ENCODE data around the gene PACRGL. TPM values are rescaled to one million over a fixed set of nuclear protein-coding genes. Genes with fewer than 3 reads are reported as not detected.
A peak's percentile ranks its signal among the peaks of the same experiment; 100 is the strongest.

PACRGL gene
- polyA plus RNA-seq, 4 donors, result 4.3 to 18.8 (median 9.8) TPM

DNA sequence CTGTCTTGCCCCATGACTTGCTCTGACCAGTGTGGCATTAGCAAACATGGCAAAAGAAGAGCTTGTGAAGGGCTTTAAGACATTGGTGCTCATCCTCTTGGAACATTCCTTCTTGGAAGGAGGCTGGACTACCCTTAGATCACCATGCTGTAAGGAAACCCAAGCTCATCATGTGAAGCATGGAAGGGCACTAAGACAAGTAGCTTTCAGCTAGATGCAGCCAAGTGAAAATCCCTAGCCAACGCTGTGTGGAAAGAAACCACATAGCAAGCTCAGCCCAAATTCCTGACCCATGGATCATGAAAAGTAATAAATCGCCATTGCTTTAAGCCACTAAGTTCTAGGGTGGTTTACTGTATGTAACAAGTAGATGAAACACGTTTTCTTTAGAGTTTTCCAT, 12.4 kb upstream of the PACRGL start:
- 56 to 60% (median 58%) methylated on average over 3 of the region's 3 CpGs for WGBS, 3 donors

DNA sequence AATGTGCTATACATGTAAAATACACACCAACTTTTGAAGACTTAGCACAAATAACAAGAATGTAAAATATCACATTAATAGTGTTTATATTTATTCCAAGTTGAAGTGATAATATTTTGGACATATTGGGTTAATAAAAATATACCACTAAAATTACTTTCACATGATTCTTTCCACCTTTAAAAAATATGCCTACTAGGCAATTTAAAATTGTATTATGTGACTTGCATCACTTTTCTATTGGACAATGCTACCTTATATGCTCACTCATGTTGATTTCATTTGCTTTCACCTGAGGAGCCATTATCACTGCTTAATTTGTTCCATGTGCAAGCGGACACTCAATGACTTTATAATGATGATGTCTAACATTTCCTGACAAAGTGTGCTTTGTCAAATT, 3.4 kb upstream of the PACRGL start:
- Histone ChIP-seq H3K36me3 (ENCODE audit: control insufficient read depth in 3 of 3, insufficient read depth in 2 of 3, low read depth in 1 of 3, low read length in 3 of 3) (no peaks in the 10 kb centered on the region), H3K27me3 (ENCODE audit: control insufficient read depth in 3 of 3, insufficient read depth in 3 of 3, low read length in 3 of 3) (no peaks in the 10 kb centered on the region), H3K9me3 (ENCODE audit: control insufficient read depth in 2 of 2, insufficient read depth in 1 of 2, low read depth in 1 of 2, low read length in 1 of 2) (no peaks in the 10 kb centered on the region), H3K4me3 (ENCODE audit: low read depth in 1 of 3, low read length in 3 of 3) (no peak overlapping the region), H3K4me1 (ENCODE audit: control insufficient read depth in 3 of 3, insufficient read depth in 2 of 3, low read depth in 1 of 3, low read length in 2 of 3) (peaks cover 0 to 9% (median 7%) of the 10 kb centered on the region in 3 donors), H3K27ac (ENCODE audit: low read depth in 1 of 3, low read length in 2 of 3) (no peak overlapping the region)
- DNase-seq, result no peak
- WGBS, 3 donors, result 91 to 98% (median 92%) methylated on average over 1 of the region's 1 CpG
- FAIRE-seq, result no peak

More for the DNA sequence above, 12.4 kb upstream of the PACRGL start:
- Histone ChIP-seq H3K36me3 (ENCODE audit: control insufficient read depth in 3 of 3, insufficient read depth in 2 of 3, low read depth in 1 of 3, low read length in 3 of 3) (no peaks in the 10 kb centered on the region), H3K9me3 (ENCODE audit: control insufficient read depth in 2 of 2, insufficient read depth in 1 of 2, low read depth in 1 of 2, low read length in 1 of 2) (no peaks in the 10 kb centered on the region), H3K27me3 (ENCODE audit: control insufficient read depth in 3 of 3, insufficient read depth in 3 of 3, low read length in 3 of 3) (peaks cover 0 to 3% (median 0%) of the 10 kb centered on the region in 3 donors), H3K4me3 (ENCODE audit: low read depth in 1 of 3, low read length in 3 of 3) (no peak overlapping the region), H3K27ac (ENCODE audit: low read depth in 1 of 3, low read length in 2 of 3) (no peak overlapping the region), H3K4me1 (ENCODE audit: control insufficient read depth in 3 of 3, insufficient read depth in 2 of 3, low read depth in 1 of 3, low read length in 2 of 3) (no peaks in the 10 kb centered on the region)
- no peak for DNase-seq
- FAIRE-seq, result no peak

- Histone ChIP-seq H3K27ac (ENCODE audit: low read depth in 1 of 3, low read length in 2 of 3) (no peak overlapping the region), H3K4me1 (ENCODE audit: control insufficient read depth in 3 of 3, insufficient read depth in 2 of 3, low read depth in 1 of 3, low read length in 2 of 3) (peaks cover 0 to 9% (median 7%) of the 10 kb centered on the region in 3 donors), H3K4me3 (ENCODE audit: low read depth in 1 of 3, low read length in 3 of 3) (no peak overlapping the region), H3K36me3 (ENCODE audit: control insufficient read depth in 3 of 3, insufficient read depth in 2 of 3, low read depth in 1 of 3, low read length in 3 of 3) (no peaks in the 10 kb centered on the region), H3K27me3 (ENCODE audit: control insufficient read depth in 3 of 3, insufficient read depth in 3 of 3, low read length in 3 of 3) (no peaks in the 10 kb centered on the region), H3K9me3 (ENCODE audit: control insufficient read depth in 2 of 2, insufficient read depth in 1 of 2, low read depth in 1 of 2, low read length in 1 of 2) (no peaks in the 10 kb centered on the region)
- DNase-seq (no peak), FAIRE-seq (no peak)
- WGBS, 3 donors, result 91% methylated on average over 4 of the region's 4 CpGs
Observed at GRCh38 chr4:20698382-20698781, 1.9 kb upstream of the PACRGL start.

DNA sequence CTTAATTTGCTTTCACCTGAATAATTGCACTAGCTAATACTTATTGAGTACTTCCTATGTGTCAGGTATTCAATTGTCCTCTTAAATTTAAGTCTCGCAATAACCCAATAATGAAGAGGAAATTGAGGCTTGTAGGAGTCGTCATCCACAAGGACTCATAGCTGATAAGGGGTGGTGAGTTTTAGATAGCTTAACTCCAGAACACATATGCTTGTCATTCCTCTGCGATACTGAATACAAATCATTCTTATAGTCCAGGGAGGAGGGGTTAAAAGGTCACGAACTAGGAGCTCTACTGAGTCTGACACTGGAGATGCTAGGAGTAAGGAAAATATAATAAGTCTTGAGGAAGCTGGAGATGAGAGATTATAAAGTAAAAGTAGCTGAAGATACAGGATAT, 1.4 kb upstream of the PACRGL start:
- FAIRE-seq (no peak), DNase-seq (no peak)
- Histone ChIP-seq H3K27ac (ENCODE audit: low read depth in 1 of 3, low read length in 2 of 3) (no peak overlapping the region), H3K36me3 (ENCODE audit: control insufficient read depth in 3 of 3, insufficient read depth in 2 of 3, low read depth in 1 of 3, low read length in 3 of 3) (no peaks in the 10 kb centered on the region), H3K4me1 (ENCODE audit: control insufficient read depth in 3 of 3, insufficient read depth in 2 of 3, low read depth in 1 of 3, low read length in 2 of 3) (peaks cover 0 to 9% (median 7%) of the 10 kb centered on the region in 3 donors), H3K4me3 (ENCODE audit: low read depth in 1 of 3, low read length in 3 of 3) (no peak overlapping the region), H3K27me3 (ENCODE audit: control insufficient read depth in 3 of 3, insufficient read depth in 3 of 3, low read length in 3 of 3) (no peaks in the 10 kb centered on the region), H3K9me3 (ENCODE audit: control insufficient read depth in 2 of 2, insufficient read depth in 1 of 2, low read depth in 1 of 2, low read length in 1 of 2) (no peaks in the 10 kb centered on the region)
- WGBS, 3 donors, result 48 to 63% (median 50%) methylated on average over 4 of the region's 4 CpGs

GRCh38 chr4:20711335-20711734, 11.1 kb downstream of the PACRGL start:
- Histone ChIP-seq H3K27ac (ENCODE audit: low read depth in 1 of 3, low read length in 2 of 3) (no peak overlapping the region), H3K27me3 (ENCODE audit: control insufficient read depth in 3 of 3, insufficient read depth in 3 of 3, low read length in 3 of 3) (no peaks in the 10 kb centered on the region), H3K4me3 (ENCODE audit: low read depth in 1 of 3, low read length in 3 of 3) (no peak overlapping the region), H3K4me1 (ENCODE audit: control insufficient read depth in 3 of 3, insufficient read depth in 2 of 3, low read depth in 1 of 3, low read length in 2 of 3) (no peaks in the 10 kb centered on the region), H3K36me3 (ENCODE audit: control insufficient read depth in 3 of 3, insufficient read depth in 2 of 3, low read depth in 1 of 3, low read length in 3 of 3) (peaks cover 0 to 12% (median 6%) of the 10 kb centered on the region in 3 donors), H3K9me3 (ENCODE audit: control insufficient read depth in 2 of 2, insufficient read depth in 1 of 2, low read depth in 1 of 2, low read length in 1 of 2) (peaks cover 0 to 3% of the 10 kb centered on the region in 2 donors)
- WGBS, 3 donors, result 94 to 97% (median 95%) methylated on average over 2 of the region's 2 CpGs
- DNase-seq (no peak), FAIRE-seq (no peak)

DNA sequence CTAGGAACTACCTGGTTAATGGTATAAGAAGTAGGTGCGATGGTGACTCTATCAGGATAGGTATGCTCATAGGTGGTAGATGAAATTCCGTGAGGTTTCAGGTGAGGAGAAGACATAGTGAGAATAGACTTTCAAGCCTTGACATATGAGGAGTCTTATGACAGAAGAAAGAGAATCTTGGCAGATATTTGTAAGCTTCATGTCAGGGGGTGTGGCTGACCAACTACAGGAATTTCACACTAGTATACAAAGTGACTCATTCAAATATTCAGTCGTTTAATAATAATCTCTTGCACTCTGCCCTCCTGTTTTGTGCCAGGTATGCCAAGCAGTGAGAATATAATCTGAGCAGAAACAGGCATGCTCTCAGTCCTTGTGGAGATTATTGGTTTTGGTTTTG, 22.8 kb downstream of the PACRGL start:
- H3K4me1 ChIP-seq (ENCODE audit: control insufficient read depth in 3 of 3, insufficient read depth in 2 of 3, low read depth in 1 of 3, low read length in 2 of 3), result no peaks in the 10 kb centered on the region
- peaks cover 0 to 17% of the 10 kb centered on the region in 2 donors for H3K9me3 ChIP-seq (ENCODE audit: control insufficient read depth in 2 of 2, insufficient read depth in 1 of 2, low read depth in 1 of 2, low read length in 1 of 2)
- peaks cover 7 to 19% (median 11%) of the 10 kb centered on the region in 3 donors for H3K36me3 ChIP-seq (ENCODE audit: control insufficient read depth in 3 of 3, insufficient read depth in 2 of 3, low read depth in 1 of 3, low read length in 3 of 3)
- WGBS, 3 donors, result 44 to 67% (median 47%) methylated on average over 3 of the region's 3 CpGs
- FAIRE-seq (no peak), DNase-seq (peak in 1 of 2 donors; percentile 35)
- no peaks in the 10 kb centered on the region for H3K27me3 ChIP-seq (ENCODE audit: control insufficient read depth in 3 of 3, insufficient read depth in 3 of 3, low read length in 3 of 3)
- no peak overlapping the region for H3K4me3 ChIP-seq (ENCODE audit: low read depth in 1 of 3, low read length in 3 of 3)
- no peak overlapping the region for H3K27ac ChIP-seq (ENCODE audit: low read depth in 1 of 3, low read length in 2 of 3)

DNA sequence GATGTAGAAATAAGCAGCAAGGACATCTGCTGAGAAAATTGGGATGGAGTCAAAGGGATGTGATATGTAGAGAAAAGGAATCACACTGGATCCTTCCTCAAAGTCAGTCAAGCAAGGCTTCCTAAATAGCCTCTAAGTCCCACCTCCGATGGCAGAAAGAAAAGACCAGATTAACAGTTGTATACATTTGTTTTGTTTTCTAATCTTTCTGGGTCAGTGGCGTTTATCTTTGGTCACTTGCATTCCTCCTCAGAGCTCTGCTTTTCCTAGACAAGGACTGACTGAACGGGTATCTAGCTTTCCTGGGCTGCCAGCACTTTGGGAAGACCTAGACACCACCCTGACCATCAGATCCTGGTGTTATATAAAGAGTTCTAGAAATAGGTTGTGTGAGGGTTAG, 23.2 kb downstream of the PACRGL start:
- peaks cover 0 to 17% of the 10 kb centered on the region in 2 donors for H3K9me3 ChIP-seq (ENCODE audit: control insufficient read depth in 2 of 2, insufficient read depth in 1 of 2, low read depth in 1 of 2, low read length in 1 of 2)
- FAIRE-seq, result no peak
- H3K27me3 ChIP-seq (ENCODE audit: control insufficient read depth in 3 of 3, insufficient read depth in 3 of 3, low read length in 3 of 3), result no peaks in the 10 kb centered on the region
- H3K4me3 ChIP-seq (ENCODE audit: low read depth in 1 of 3, low read length in 3 of 3), result no peak overlapping the region
- no peak overlapping the region for H3K27ac ChIP-seq (ENCODE audit: low read depth in 1 of 3, low read length in 2 of 3)
- 84 to 94% (median 92%) methylated on average over 3 of the region's 3 CpGs for WGBS, 3 donors
- no peaks in the 10 kb centered on the region for H3K4me1 ChIP-seq (ENCODE audit: control insufficient read depth in 3 of 3, insufficient read depth in 2 of 3, low read depth in 1 of 3, low read length in 2 of 3)
- peaks cover 7 to 19% (median 13%) of the 10 kb centered on the region in 3 donors for H3K36me3 ChIP-seq (ENCODE audit: control insufficient read depth in 3 of 3, insufficient read depth in 2 of 3, low read depth in 1 of 3, low read length in 3 of 3)
- no peak for DNase-seq

DNA sequence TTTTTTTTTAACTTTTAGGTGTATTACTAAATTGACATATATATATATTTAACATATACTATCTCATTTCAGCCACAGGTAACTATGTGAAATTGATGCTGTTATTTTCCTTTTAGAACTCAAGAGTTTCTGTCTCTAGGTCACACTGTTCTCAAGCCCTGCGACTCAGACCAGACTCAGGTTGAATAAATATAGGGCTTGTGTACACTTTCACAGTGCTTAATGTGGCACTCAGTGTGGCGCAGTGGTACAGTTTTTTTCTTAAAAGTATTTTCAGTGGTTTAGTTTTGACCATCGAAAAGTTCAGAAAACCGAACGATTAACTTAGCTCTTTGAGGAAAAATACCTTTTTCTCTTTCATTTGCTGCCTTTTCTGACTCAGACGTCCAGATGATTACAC, 24.7 kb downstream of the PACRGL start:
- Histone ChIP-seq H3K9me3 (ENCODE audit: control insufficient read depth in 2 of 2, insufficient read depth in 1 of 2, low read depth in 1 of 2, low read length in 1 of 2) (peaks cover 0 to 17% of the 10 kb centered on the region in 2 donors), H3K27ac (ENCODE audit: low read depth in 1 of 3, low read length in 2 of 3) (no peak overlapping the region), H3K4me3 (ENCODE audit: low read depth in 1 of 3, low read length in 3 of 3) (no peak overlapping the region), H3K4me1 (ENCODE audit: control insufficient read depth in 3 of 3, insufficient read depth in 2 of 3, low read depth in 1 of 3, low read length in 2 of 3) (no peaks in the 10 kb centered on the region), H3K36me3 (ENCODE audit: control insufficient read depth in 3 of 3, insufficient read depth in 2 of 3, low read depth in 1 of 3, low read length in 3 of 3) (peaks cover 7 to 19% (median 13%) of the 10 kb centered on the region in 3 donors), H3K27me3 (ENCODE audit: control insufficient read depth in 3 of 3, insufficient read depth in 3 of 3, low read length in 3 of 3) (no peaks in the 10 kb centered on the region)
- WGBS, 3 donors, result 63 to 95% (median 83%) methylated on average over 6 of the region's 6 CpGs
- FAIRE-seq (no peak), DNase-seq (no peak)

DNA sequence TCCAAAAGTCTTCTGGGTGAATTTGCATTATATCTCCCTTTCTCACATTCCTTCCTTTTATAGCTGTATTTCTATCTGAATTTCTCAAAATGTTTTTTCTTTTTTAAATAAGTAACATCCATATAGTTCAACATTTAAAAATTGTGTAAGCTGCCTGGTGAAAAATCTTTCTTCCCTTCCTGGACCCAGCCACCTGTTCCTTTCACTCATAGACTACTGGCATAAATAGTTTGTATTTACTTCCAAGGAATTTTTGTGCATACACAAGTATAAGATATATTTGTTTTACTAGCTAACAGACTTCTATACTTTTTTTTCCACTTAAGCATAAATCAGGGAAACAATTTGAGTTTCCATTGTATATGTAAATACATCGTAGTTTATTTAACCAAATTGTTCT, 35.7 kb downstream of the PACRGL start:
- FAIRE-seq, result no peak
- H3K9me3 ChIP-seq (ENCODE audit: control insufficient read depth in 2 of 2, insufficient read depth in 1 of 2, low read depth in 1 of 2, low read length in 1 of 2), result peaks cover 0 to 41% of the 10 kb centered on the region in 2 donors
- DNase-seq, result no peak
- WGBS, 3 donors, result 96 to 98% (median 98%) methylated on average over 1 of the region's 1 CpG
- no peak overlapping the region for H3K27ac ChIP-seq (ENCODE audit: low read depth in 1 of 3, low read length in 2 of 3)
- H3K4me3 ChIP-seq (ENCODE audit: low read depth in 1 of 3, low read length in 3 of 3), result no peak overlapping the region
- H3K36me3 ChIP-seq (ENCODE audit: control insufficient read depth in 3 of 3, insufficient read depth in 2 of 3, low read depth in 1 of 3, low read length in 3 of 3), result peaks cover 3 to 27% (median 10%) of the 10 kb centered on the region in 3 donors
- H3K27me3 ChIP-seq (ENCODE audit: control insufficient read depth in 3 of 3, insufficient read depth in 3 of 3, low read length in 3 of 3), result no peaks in the 10 kb centered on the region
- H3K4me1 ChIP-seq (ENCODE audit: control insufficient read depth in 3 of 3, insufficient read depth in 2 of 3, low read depth in 1 of 3, low read length in 2 of 3), result no peaks in the 10 kb centered on the region

Measured in small intestine (tissue), 7 donors.